ENCODE data around the gene FBXO21.

Gene FBXO21

DNA sequence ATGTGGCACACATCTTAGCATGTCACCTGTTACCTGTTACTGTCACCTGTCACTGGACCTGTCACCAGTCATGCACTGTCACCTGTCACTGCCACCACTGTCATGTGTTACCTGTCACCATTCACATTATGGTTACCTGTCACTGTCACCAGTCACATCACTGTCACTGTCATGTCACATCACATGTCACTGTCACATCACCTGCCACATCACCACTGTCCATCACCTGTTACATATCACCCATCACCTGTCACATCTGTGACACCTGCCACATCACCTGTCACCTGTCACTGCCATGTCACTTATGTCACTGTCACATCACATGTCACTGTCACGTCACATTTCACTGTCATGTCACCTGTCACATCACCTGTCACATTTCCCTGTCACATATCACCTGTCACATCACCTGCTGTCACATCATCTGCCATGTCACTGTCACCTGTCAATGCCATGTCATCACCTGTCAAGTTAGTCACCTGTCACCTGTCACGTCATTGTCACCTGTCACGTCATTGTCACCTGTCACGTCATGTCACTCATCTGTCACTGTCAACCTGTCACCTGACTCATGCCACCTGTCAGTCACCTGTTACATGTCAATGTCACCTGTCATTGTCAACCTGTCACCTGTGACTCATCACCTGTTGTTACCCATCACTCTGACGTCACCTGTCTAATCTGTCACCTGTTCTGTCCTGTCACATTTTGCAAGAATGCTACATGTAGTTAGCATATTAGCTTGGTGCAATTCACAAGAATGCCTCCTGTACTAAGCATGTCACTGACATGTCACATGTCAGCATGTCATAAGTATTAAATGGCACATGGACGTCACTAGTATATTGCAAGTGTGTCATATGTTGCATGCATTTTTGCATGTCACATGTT, 62.1 kb downstream of the FBXO21 start:
- H3K4me3 ChIP-seq (ENCODE audit: low read depth, low read length), result no peak overlapping the region
- CTCF ChIA-PET, result no interaction called here
- no peak for DNase-seq (ENCODE audit: low read depth, low spot score)
- TF ChIP-seq, protein P1, sequence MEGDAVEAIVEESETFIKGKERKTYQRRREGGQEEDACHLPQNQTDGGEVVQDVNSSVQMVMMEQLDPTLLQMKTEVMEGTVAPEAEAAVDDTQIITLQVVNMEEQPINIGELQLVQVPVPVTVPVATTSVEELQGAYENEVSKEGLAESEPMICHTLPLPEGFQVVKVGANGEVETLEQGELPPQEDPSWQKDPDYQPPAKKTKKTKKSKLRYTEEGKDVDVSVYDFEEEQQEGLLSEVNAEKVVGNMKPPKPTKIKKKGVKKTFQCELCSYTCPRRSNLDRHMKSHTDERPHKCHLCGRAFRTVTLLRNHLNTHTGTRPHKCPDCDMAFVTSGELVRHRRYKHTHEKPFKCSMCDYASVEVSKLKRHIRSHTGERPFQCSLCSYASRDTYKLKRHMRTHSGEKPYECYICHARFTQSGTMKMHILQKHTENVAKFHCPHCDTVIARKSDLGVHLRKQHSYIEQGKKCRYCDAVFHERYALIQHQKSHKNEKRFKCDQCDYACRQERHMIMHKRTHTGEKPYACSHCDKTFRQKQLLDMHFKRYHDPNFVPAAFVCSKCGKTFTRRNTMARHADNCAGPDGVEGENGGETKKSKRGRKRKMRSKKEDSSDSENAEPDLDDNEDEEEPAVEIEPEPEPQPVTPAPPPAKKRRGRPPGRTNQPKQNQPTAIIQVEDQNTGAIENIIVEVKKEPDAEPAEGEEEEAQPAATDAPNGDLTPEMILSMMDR (IDR thresholded peaks at IDR 0.05; ENCODE audit: insufficient read depth, low read length, missing control alignments), result no peak
- POLR2A ChIA-PET, result no interaction called here

DNA sequence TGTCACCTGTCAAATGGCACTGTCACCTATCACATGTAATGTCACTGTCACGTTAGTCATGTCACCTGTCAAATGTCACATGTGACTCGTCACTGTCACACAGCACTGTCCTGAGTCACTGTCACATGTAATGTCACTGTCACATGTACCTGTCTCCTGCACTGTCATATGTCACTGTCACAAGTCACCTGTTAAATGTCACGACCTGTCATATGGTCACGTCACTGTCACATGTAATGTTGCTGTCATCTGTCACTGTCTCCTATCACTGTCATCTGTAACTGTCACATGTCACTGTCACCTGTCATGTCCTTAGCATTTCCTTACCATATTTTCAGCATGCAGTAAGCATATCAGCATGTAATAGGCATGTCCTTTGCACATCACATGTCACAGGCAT, 63.9 kb downstream of the FBXO21 start:
- H3K4me3 ChIP-seq (ENCODE audit: low read depth, low read length), result no peak overlapping the region
- no peak for DNase-seq (ENCODE audit: low read depth, low spot score)
- ChIA-PET CTCF (no interaction called here), POLR2A (no interaction called here)
- TF ChIP-seq, protein P1 (IDR thresholded peaks at IDR 0.05; ENCODE audit: insufficient read depth, low read length, missing control alignments), result no peak

DNA sequence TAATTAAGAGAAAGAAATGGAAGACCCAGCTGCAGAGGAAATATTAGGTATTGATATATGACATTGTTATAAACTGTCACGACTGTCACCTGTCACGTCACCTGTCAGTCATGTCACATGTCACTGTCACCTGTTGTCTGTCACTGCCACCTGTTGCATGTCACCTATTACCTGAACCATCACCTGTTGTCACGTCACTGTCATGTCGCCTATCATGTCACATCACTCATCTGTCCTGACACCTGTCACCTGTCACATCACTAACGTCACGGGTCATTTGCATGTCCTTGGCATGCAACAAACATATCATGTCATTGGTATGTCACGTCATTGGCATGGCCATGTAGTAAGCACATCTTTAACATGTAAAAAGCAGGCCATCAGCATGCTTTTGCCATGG, 64.5 kb downstream of the FBXO21 start:
- DNase-seq (ENCODE audit: low read depth, low spot score), result no peak
- CTCF ChIA-PET, result no interaction called here
- H3K4me3 ChIP-seq (ENCODE audit: low read depth, low read length), result no peak overlapping the region
- POLR2A ChIA-PET, result no interaction called here
- TF ChIP-seq, protein P1 (IDR thresholded peaks at IDR 0.05; ENCODE audit: insufficient read depth, low read length, missing control alignments), result no peak

DNA sequence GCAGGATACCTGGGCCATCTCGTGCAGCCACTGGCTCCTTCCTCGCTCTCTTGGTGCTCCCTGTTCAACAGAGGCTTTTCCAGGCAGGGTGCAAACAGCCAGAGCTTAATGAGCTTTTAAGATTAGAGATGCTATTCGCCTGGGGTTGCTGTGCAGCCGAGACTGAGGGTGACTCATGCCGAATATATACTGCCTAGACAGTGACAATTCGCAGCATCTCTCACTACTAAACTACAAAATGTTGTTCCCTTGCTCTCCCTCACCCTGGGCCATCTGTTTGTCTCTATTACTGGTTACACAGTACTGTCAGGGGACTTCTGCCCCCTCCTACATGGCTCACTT, 65.0 kb downstream of the FBXO21 start:
- H3K4me3 ChIP-seq (ENCODE audit: low read depth, low read length), result no peak overlapping the region
- ChIA-PET CTCF (no interaction called here), POLR2A (no interaction called here)
- TF ChIP-seq, protein P1 (IDR thresholded peaks at IDR 0.05; ENCODE audit: insufficient read depth, low read length, missing control alignments), result no peak
- DNase-seq (ENCODE audit: low read depth, low spot score), result no peak

DNA sequence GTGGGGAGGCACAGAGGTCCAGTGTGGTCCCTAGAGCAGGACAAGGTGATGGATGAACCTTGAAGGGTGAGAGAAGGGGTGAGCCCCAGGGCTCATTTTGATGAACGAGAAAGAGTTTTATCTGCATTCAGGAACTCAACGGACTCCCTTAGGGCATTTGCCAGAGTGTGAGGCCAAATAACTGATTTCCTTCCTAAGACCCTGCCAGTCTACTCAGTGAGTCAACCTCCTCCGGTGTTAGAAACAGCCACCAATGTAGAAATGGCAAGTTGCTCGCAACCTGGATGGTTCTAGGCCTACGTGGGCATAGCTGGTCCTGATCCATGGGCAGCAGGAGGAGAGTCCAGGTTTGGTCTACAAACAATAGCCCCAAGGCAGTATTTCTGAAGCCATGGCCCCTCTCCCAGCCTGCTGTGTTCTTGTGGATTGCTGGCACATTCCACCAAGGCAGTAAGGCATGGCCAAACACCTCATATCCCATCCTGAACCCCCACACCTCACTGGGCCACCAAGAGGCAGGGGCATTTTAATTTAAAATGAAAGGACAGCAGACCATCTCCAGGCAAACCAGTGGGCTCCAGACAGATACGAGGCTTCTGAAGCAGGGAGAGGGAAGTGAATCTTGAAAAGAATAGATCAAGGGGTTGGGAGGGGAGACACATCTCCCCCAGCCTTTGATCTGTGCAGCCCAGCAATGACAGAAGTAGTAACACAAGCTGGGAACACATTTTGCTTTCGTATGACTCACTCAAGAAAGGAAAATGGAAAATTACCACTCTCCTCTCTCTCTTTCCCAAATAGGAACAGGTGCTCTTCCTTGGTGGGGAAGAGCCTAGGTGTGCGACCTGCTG, 65.6 kb downstream of the FBXO21 start:
- ChIA-PET POLR2A (no interaction called here), CTCF (no interaction called here)
- no peak overlapping the region for H3K4me3 ChIP-seq (ENCODE audit: low read depth, low read length)
- DNase-seq (ENCODE audit: low read depth, low spot score), result no peak
- TF ChIP-seq, protein P1 (IDR thresholded peaks at IDR 0.05; ENCODE audit: insufficient read depth, low read length, missing control alignments), result no peak

DNA sequence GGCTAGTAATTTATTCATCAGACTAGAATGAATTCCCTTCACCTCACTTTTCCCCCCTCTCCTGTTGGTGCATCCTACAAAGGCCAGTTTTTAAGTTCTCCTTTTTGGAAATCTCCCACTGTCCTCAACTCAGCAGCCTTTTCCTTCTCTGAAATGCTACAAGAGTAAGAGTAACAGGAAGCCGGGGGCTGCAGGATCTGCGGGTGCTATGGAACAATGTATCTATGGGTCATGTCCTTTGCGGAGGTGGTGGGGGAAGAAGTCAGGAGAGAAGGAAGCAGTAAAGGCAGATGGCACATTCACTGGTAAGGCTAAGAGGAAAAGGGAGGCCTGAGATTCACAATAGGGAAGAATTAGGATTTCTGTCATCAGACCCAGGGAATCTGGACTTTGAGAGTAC, 68.8 kb downstream of the FBXO21 start:
- TF ChIP-seq, protein P1 (IDR thresholded peaks at IDR 0.05; ENCODE audit: insufficient read depth, low read length, missing control alignments), result no peak
- ChIA-PET POLR2A (no interaction called here), CTCF (no interaction called here)
- no peak for DNase-seq (ENCODE audit: low read depth, low spot score)
- H3K4me3 ChIP-seq (ENCODE audit: low read depth, low read length), result no peak overlapping the region

All from AG04449 (cell line).